ENCODE measurements around the gene PLD4.

The PLD4 gene

DNA sequence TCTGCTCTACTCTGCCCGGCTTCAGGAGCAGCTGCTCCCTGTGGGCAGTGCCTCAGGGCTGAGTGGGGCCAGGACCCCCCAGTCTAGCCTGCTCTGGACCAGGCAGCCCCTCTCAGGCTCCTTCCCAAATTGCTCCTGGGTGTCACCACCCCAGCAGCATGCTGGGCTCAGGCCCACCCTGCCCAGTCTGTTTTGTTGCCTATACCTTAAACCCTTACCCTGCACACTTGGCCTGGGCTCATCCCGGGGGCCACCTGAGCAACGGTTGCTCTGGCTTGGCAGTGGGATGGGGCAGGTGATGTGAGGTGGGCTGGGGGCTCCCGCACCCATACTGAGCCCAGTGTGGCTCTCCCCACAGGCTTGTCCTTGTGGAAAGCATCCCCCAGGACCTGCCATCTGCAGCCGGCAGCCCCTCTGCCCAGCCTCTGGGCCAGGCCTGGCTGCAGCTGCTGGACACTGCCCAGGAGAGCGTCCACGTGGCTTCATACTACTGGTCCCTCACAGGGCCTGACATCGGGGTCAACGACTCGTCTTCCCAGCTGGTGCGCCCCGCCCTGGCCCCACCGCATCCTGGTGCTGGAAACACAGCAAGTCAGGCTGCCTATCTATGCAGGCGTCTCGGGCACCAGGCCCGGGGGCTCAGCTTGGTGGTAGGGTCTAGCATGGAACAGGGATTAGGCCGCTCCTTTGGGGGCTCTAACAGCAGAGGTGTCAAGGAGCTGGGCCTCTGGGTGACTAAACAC is 3.9 kb downstream of the PLD4 start:
- TF ChIP-seq, protein P1, sequence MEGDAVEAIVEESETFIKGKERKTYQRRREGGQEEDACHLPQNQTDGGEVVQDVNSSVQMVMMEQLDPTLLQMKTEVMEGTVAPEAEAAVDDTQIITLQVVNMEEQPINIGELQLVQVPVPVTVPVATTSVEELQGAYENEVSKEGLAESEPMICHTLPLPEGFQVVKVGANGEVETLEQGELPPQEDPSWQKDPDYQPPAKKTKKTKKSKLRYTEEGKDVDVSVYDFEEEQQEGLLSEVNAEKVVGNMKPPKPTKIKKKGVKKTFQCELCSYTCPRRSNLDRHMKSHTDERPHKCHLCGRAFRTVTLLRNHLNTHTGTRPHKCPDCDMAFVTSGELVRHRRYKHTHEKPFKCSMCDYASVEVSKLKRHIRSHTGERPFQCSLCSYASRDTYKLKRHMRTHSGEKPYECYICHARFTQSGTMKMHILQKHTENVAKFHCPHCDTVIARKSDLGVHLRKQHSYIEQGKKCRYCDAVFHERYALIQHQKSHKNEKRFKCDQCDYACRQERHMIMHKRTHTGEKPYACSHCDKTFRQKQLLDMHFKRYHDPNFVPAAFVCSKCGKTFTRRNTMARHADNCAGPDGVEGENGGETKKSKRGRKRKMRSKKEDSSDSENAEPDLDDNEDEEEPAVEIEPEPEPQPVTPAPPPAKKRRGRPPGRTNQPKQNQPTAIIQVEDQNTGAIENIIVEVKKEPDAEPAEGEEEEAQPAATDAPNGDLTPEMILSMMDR (IDR thresholded peaks at IDR 0.05; ENCODE audit: control insufficient read depth, extremely low read depth, insufficient read depth), result no peak
- DNase-seq (ENCODE audit: low read depth), result no peak
- no peak overlapping the region for H3K4me3 ChIP-seq (ENCODE audit: low read depth, low read length)

DNA sequence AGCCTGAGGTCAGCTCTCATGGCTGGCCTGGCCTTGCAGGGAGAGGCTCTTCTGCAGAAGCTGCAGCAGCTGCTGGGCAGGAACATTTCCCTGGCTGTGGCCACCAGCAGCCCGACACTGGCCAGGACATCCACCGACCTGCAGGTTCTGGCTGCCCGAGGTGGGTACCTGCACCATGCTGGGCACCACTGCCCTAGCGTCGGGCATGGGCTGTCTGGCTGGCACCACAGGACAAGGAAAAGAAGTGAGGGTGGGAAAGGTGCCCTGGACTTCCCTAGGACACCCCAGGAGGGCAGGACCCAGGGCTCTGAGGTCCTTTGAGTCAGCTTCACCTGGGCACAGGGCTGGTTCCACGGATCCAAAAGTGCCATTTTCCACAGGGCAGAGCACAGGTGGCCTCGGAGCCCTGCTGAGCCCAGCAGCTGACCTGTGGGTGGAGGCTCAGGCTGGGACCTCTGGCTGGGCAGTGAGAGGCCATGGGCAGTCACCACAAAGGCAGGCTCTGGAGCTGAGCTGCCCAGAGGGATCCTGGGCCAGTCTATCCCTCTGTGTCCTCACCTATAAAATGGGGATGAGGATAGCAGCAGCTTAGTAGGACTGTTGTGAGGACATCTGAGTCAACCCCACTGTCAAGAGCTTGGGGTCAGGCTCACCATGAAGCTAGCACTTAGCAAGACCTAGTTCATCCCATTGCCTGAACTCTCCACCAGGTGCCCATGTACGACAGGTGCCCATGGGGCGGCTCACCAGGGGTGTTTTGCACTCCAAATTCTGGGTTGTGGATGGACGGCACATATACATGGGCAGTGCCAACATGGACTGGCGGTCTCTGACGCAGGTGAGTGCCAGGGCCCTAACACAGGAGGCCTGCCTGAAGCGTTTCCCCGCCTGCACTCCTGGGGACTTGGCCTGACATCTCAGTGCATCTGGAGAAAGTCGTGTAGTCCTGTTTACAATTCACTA is 4.9 kb downstream of the PLD4 start:
- TF ChIP-seq, protein P1 (IDR thresholded peaks at IDR 0.05; ENCODE audit: control insufficient read depth, extremely low read depth, insufficient read depth), result no peak
- no peak overlapping the region for H3K4me3 ChIP-seq (ENCODE audit: low read depth, low read length)
- DNase-seq (ENCODE audit: low read depth), result no peak

DNA sequence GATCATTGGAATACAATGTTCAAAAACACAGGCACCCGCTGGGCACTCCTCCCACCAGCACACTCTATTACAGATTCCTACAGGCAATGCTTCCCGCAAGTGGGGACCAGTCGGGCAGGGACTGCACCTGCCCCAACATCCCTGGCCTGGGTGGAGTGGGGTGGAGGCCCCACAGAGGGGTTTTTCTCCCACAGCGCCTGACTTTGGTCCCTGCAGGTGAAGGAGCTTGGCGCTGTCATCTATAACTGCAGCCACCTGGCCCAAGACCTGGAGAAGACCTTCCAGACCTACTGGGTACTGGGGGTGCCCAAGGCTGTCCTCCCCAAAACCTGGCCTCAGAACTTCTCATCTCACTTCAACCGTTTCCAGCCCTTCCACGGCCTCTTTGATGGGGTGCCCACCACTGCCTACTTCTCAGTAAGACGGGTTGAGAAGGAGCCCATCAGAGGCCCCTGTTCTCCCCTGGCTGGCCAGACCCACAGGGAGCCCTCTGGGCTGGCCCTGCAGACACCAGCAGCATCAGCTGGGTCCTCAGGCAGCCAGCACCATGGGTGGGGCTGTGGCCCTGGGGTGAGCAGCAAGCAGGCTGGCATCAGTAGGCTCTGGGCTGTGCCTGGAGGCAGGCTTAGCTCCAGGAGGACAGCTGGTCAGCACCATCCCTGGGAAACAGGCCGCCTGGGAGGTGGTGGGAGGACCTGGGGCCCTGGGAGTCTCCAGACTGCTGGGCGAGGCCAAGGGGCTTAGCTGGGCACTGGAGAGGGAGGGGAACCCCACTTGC is 6.0 kb downstream of the PLD4 start:
- no peak overlapping the region for H3K4me3 ChIP-seq (ENCODE audit: low read depth, low read length)
- TF ChIP-seq, protein P1 (IDR thresholded peaks at IDR 0.05; ENCODE audit: control insufficient read depth, extremely low read depth, insufficient read depth), result no peak
- DNase-seq (ENCODE audit: low read depth), result no peak

DNA sequence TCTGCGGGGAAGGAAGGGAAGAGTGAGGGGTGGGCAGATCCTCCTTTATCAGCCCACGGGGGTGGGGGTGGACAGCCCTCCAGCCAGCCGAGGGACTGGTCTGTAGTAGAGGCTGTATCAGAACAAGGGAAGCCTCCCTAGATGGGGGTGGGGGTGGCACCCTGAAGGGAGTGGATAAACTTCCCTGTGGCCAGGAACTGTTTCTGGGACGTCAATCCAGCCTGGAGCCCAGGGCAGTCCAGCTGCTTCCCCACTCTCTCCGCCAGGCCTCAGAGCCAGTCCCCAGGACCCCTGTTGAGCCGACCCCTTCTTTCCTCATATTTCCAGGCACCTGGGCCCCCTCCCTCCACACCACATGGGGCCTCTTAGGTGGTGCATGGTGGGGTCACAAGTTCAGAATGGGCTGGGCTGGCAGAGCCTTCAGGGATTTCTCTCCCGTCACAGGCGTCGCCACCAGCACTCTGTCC is 6.7 kb downstream of the PLD4 start:
- TF ChIP-seq, protein P1 (IDR thresholded peaks at IDR 0.05; ENCODE audit: control insufficient read depth, extremely low read depth, insufficient read depth), result no peak
- no peak for DNase-seq (ENCODE audit: low read depth)
- no peak overlapping the region for H3K4me3 ChIP-seq (ENCODE audit: low read depth, low read length)

DNA sequence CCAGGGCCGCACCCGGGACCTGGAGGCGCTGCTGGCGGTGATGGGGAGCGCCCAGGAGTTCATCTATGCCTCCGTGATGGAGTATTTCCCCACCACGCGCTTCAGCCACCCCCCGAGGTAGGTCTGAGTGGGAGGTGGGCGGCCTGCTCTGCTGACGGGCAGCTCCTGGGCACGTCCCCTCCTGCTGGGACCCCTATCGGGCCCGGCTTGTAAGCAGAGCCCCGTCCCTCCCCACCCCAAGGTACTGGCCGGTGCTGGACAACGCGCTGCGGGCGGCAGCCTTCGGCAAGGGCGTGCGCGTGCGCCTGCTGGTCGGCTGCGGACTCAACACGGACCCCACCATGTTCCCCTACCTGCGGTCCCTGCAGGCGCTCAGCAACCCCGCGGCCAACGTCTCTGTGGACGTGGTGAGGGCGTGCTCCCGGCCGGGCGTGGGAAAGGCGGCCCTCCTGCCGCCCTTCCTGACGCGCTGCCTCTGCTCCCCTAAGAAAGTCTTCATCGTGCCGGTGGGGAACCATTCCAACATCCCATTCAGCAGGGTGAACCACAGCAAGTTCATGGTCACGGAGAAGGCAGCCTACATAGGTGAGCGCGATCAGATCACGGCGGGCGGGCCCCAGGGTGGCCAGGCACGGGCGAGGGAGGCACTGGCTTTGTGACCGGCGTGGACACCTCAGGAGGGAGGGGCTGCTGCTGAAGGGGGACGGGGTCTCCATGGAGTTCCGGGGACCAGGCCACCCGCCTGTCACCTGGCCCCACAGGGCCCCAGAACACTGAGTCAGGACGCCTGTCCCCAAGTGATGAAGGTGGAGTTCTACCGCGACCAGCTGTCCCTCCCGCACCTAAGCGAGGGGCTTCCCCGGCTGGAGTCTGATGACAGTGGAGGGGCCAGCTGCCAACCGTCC is 7.3 kb downstream of the PLD4 start:
- TF ChIP-seq, protein P1 (IDR thresholded peaks at IDR 0.05; ENCODE audit: control insufficient read depth, extremely low read depth, insufficient read depth), result no peak
- no peak overlapping the region for H3K4me3 ChIP-seq (ENCODE audit: low read depth, low read length)
- no peak for DNase-seq (ENCODE audit: low read depth)
